Measurements from ENCODE around the gene KANSL1L. TPM values are rescaled to one million over a fixed set of nuclear protein-coding genes. Genes with fewer than 3 reads are reported as not detected.

Gene KANSL1L
- total RNA-seq, 2 donors from 2014 or later, result 36.1 to 40.3 TPM

DNA sequence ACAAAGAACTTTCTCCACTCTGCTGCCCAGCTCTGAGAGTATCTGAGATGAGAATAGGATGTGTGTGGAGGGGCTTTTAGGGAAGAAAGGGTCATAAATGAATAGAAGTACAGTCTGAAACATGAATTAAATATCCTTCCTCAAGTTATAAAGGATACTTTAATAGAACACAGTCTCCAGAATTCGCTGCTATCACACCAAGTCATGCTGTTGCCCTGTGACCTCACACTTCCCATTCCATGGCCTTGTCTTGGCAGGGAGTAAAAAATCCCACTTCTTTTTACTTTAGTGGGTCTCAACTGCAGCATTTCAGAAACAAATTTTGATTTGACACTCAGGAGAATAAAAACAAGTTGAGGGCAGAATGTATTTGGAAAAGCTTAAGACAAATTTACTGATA is 172.6 kb downstream of the KANSL1L start:
- intact Hi-C loops (cut with DNase I), result no loop called here
- Histone ChIP-seq H3K9me3 (no peaks in the 10 kb centered on the region), H3K36me3 (no peaks in the 10 kb centered on the region), H3K4me3 (no peak overlapping the region), H3K27me3 (replicated peaks; ENCODE audit: insufficient read depth) (no peaks in the 10 kb centered on the region), H3K4me1 (replicated peaks) (no peaks in the 10 kb centered on the region), H3K27ac (no peak overlapping the region)
- 53% methylated on average over 1 of the region's 1 CpG for whole genome bisulfite sequencing
- TF ChIP-seq POLR2AphosphoS5 (IDR thresholded peaks at IDR 0.05) (no peak), POLR2A (IDR thresholded peaks at IDR 0.05) (no peak)
- TF ChIP-seq, protein P1, sequence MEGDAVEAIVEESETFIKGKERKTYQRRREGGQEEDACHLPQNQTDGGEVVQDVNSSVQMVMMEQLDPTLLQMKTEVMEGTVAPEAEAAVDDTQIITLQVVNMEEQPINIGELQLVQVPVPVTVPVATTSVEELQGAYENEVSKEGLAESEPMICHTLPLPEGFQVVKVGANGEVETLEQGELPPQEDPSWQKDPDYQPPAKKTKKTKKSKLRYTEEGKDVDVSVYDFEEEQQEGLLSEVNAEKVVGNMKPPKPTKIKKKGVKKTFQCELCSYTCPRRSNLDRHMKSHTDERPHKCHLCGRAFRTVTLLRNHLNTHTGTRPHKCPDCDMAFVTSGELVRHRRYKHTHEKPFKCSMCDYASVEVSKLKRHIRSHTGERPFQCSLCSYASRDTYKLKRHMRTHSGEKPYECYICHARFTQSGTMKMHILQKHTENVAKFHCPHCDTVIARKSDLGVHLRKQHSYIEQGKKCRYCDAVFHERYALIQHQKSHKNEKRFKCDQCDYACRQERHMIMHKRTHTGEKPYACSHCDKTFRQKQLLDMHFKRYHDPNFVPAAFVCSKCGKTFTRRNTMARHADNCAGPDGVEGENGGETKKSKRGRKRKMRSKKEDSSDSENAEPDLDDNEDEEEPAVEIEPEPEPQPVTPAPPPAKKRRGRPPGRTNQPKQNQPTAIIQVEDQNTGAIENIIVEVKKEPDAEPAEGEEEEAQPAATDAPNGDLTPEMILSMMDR (IDR thresholded peaks at IDR 0.05), result no peak
- no peak for DNase-seq (ENCODE audit: low spot score)

DNA sequence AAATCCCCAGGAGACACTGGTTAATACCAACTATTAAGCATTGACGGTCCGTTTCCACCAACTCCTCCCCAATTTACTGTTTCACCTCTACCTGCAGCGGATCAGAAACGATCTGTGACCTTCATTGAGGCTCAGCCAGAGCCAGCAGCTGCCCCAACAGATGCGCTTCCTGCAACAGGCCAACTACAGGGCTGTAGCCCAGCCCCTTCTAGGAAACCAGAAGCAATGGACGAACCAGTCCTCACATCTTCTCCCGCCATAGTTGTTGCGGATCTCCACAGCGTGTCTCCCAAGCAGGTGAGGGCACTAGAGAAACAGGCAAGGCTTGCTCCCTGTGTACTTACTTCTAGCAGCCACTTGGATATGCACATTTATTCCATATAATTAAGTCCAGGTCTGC is 177.2 kb downstream of the KANSL1L start:
- Histone ChIP-seq H3K4me1 (replicated peaks) (no peaks in the 10 kb centered on the region), H3K36me3 (no peaks in the 10 kb centered on the region), H3K4me3 (no peak overlapping the region), H3K27ac (no peak overlapping the region), H3K9me3 (no peaks in the 10 kb centered on the region), H3K27me3 (replicated peaks; ENCODE audit: insufficient read depth) (no peaks in the 10 kb centered on the region)
- 95% methylated on average over 9 of the region's 9 CpGs for WGBS
- intact Hi-C loops (cut with DNase I), result no loop called here
- TF ChIP-seq, protein P1 (IDR thresholded peaks at IDR 0.05), result no peak
- TF ChIP-seq POLR2A (IDR thresholded peaks at IDR 0.05), result no peak
- TF ChIP-seq POLR2AphosphoS5 (IDR thresholded peaks at IDR 0.05), result no peak
- no peak for DNase-seq (ENCODE audit: low spot score)

DNA sequence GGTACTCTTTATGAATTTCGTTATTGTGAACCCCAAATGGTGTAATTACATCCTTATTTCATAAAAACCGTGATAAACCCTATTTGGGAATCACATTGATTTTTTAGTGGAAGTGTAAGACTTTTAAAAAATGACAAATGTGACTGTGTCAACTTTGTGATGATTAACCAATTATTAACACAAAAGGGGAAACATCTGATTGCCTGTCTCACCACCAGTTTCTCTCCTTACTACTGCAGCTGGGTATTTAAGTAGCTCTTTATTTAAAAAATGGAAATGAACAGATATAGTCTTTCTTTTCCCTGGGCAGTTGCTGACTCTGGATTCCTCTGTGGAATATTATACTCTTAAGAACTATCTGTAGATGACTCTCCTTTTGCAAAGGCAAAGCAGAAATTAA is 180.4 kb downstream of the KANSL1L start:
- intact Hi-C loops (cut with DNase I), result no loop called here
- TF ChIP-seq POLR2AphosphoS5 (IDR thresholded peaks at IDR 0.05) (no peak), POLR2A (IDR thresholded peaks at IDR 0.05) (no peak)
- TF ChIP-seq, protein P1 (IDR thresholded peaks at IDR 0.05), result no peak
- no peak overlapping the region for H3K4me3 ChIP-seq
- DNase-seq (ENCODE audit: low spot score), result no peak
- WGBS, result 84% methylated on average over 2 of the region's 2 CpGs
- H3K27me3 ChIP-seq (replicated peaks; ENCODE audit: insufficient read depth), result no peaks in the 10 kb centered on the region
- H3K9me3 ChIP-seq, result no peaks in the 10 kb centered on the region
- H3K36me3 ChIP-seq, result no peaks in the 10 kb centered on the region
- H3K27ac ChIP-seq, result no peak overlapping the region
- H3K4me1 ChIP-seq (replicated peaks), result no peaks in the 10 kb centered on the region

DNA sequence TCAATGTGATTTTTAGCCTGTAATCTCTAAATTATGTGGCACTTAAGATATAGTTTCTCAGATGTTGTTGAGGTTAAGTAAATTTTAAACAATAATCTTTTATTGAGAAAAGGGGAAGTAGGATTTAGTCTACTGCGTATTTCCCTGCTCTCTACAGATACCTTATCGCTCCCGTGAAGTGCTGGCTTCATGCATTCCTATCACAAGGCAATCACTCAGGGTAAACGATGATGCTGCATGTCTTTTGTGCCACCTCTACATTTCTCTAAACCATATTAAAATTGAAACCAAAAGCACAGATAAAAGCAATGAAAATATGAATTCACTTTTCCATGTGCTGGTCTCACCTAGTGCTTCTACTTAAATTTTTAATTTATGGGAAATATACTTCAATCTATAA is 183.2 kb downstream of the KANSL1L start:
- no peaks in the 10 kb centered on the region for H3K27me3 ChIP-seq (replicated peaks; ENCODE audit: insufficient read depth)
- DNase-seq (ENCODE audit: low spot score), result no peak
- TF ChIP-seq, protein P1 (IDR thresholded peaks at IDR 0.05), result no peak
- TF ChIP-seq POLR2A (IDR thresholded peaks at IDR 0.05) (no peak), POLR2AphosphoS5 (IDR thresholded peaks at IDR 0.05) (no peak)
- H3K27ac ChIP-seq, result no peak overlapping the region
- H3K9me3 ChIP-seq, result no peaks in the 10 kb centered on the region
- 62% methylated on average over 4 of the region's 4 CpGs for WGBS
- H3K4me1 ChIP-seq (replicated peaks), result no peaks in the 10 kb centered on the region
- intact Hi-C loops (cut with DNase I), result no loop called here
- no peaks in the 10 kb centered on the region for H3K36me3 ChIP-seq
- no peak overlapping the region for H3K4me3 ChIP-seq

DNA sequence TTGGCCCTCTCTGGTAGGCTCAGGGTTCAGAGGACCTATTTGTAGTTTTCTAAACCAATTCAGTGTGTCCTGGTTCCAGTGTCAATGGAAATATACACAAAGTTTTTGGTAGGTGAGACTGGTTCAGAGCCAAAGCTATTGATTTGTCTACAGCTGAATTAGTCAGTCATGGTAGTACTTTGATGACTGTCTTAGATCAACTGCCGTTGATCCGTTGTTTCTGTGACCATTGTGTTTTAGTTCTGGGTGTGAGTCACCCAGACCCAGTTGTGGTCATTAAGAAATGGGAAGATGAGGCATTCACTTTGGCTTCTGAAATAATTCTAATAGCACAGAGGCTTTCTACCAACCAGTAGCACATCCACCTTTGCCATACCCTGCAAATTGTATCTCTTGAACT is 184.8 kb downstream of the KANSL1L start:
- Histone ChIP-seq H3K36me3 (no peaks in the 10 kb centered on the region), H3K4me3 (no peak overlapping the region), H3K27ac (no peak overlapping the region), H3K9me3 (no peaks in the 10 kb centered on the region), H3K4me1 (replicated peaks) (no peaks in the 10 kb centered on the region), H3K27me3 (replicated peaks; ENCODE audit: insufficient read depth) (no peaks in the 10 kb centered on the region)
- no peak for TF ChIP-seq POLR2AphosphoS5 (IDR thresholded peaks at IDR 0.05)
- no peak for TF ChIP-seq POLR2A (IDR thresholded peaks at IDR 0.05)
- TF ChIP-seq, protein P1 (IDR thresholded peaks at IDR 0.05), result no peak
- DNase-seq (ENCODE audit: low spot score), result no peak
- intact Hi-C loops (cut with DNase I), result no loop called here
- WGBS, result 86% methylated on average over 2 of the region's 2 CpGs
